HepG2 (cell line): ENCODE data around the gene SIN3A. TPM values are rescaled to one million over a fixed set of nuclear protein-coding genes. Genes with fewer than 3 reads are reported as not detected.

Source experiments
- ELF4 ChIP-seq: sonication (generic); formaldehyde crosslinking; IDR thresholded peaks from 2 replicates; pipeline ENCODE4 v1.5.0; 2020; ENCODE audit warnings: missing genetic modification reagents, mild to moderate bottlenecking, moderate library complexity, borderline replicate concordance
- HES4 ChIP-seq: sonication (generic); formaldehyde crosslinking; IDR thresholded peaks from 2 replicates; pipeline ENCODE4 v1.9.0; 2021; ENCODE audit warnings: mild to moderate bottlenecking, missing genetic modification reagents, borderline replicate concordance
- JUN ChIP-seq: sonication (generic); formaldehyde crosslinking; IDR thresholded peaks from 2 replicates; pipeline ENCODE4 v1.4.0; 2020; ENCODE audit warnings: mild to moderate bottlenecking, missing genetic modification reagents
- KAT7 ChIP-seq: IDR thresholded peaks from 2 replicates; pipeline ENCODE4 v1.6.1; 2018; ENCODE audit warnings: borderline replicate concordance, missing compliant biosample characterization
- MEIS1 ChIP-seq: sonication (generic); formaldehyde crosslinking; IDR thresholded peaks from 2 replicates; pipeline ENCODE4 v1.9.0; 2021; ENCODE audit warnings: mild to moderate bottlenecking, missing genetic modification reagents, moderate library complexity, borderline replicate concordance
- MIXL1 ChIP-seq: IDR thresholded peaks from 2 replicates; pipeline ENCODE4 v1.6.1; 2016
- NFIB ChIP-seq: sonication (generic); formaldehyde crosslinking; IDR thresholded peaks from 2 replicates; pipeline ENCODE4 v1.9.0; 2021; ENCODE audit warnings: missing genetic modification reagents, mild to moderate bottlenecking, borderline replicate concordance
- NFKB2 ChIP-seq: sonication (generic); formaldehyde crosslinking; IDR thresholded peaks from 2 replicates; pipeline ENCODE4 v1.4.0; 2020; ENCODE audit warnings: missing genetic modification reagents, borderline replicate concordance
- NFKBIZ ChIP-seq: IDR thresholded peaks from 2 replicates; pipeline ENCODE4 v1.6.1; 2018; ENCODE audit warnings: missing genetic modification reagents, missing compliant biosample characterization
- PHF8 ChIP-seq: sonication (generic); formaldehyde crosslinking; IDR thresholded peaks from 2 replicates; pipeline ENCODE4 v1.5.0; 2020; ENCODE audit warnings: missing genetic modification reagents
- REL ChIP-seq: sonication (generic); formaldehyde crosslinking; conservative IDR thresholded peaks from 2 replicates; pipeline ENCODE4 v1.8.0; 2022; ENCODE audit warnings: mild to moderate bottlenecking, missing genetic modification reagents, moderate library complexity
- SIX4 ChIP-seq: sonication (generic); formaldehyde crosslinking; IDR thresholded peaks from 2 replicates; pipeline ENCODE4 v1.4.0; 2020; ENCODE audit warnings: missing genetic modification reagents
- SMC3 ChIP-seq: IDR thresholded peaks from 2 replicates; pipeline ENCODE4 v1.6.1; 2011; ENCODE audit warnings: low read length, improper control_type of control experiment
- SUZ12 ChIP-seq: fragments of 150-350 bp; IDR thresholded peaks from 2 replicates; pipeline ENCODE4 v1.6.1; 2014; ENCODE audit warnings: low read depth, low read length
- ZEB1 ChIP-seq: IDR thresholded peaks from 2 replicates; pipeline ENCODE4 v1.6.1; 2012; ENCODE audit warnings: mild to moderate bottlenecking, low read depth, inconsistent platforms; ENCODE audit not compliant: insufficient replicate concordance
- ZNF12 ChIP-seq: sonication (generic); formaldehyde crosslinking; IDR thresholded peaks from 2 replicates; pipeline ENCODE4 v1.5.0; 2020; ENCODE audit warnings: missing genetic modification reagents
- ZNF225 ChIP-seq: sonication (generic); formaldehyde crosslinking; IDR thresholded peaks from 2 replicates; pipeline ENCODE4 v1.4.0; 2020; ENCODE audit warnings: mild to moderate bottlenecking, missing genetic modification reagents
- ZNF570 ChIP-seq: sonication (generic); formaldehyde crosslinking; IDR thresholded peaks from 2 replicates; pipeline ENCODE4 v1.4.0; 2020; ENCODE audit warnings: mild to moderate bottlenecking, missing genetic modification reagents, borderline replicate concordance
- ZNF598 ChIP-seq: sonication (generic); formaldehyde crosslinking; IDR thresholded peaks from 2 replicates; pipeline ENCODE4 v1.5.1; 2020; ENCODE audit warnings: mild to moderate bottlenecking, missing genetic modification reagents, borderline replicate concordance
- ZNF747 ChIP-seq: sonication (generic); formaldehyde crosslinking; IDR thresholded peaks from 2 replicates; pipeline ENCODE4 v1.8.1; 2023; ENCODE audit warnings: missing genetic modification reagents, mild to moderate bottlenecking, borderline replicate concordance
- polyA plus RNA-seq, 8 experiments: library from polyadenylated mRNA; depleted of rRNA in 3 of 8; stranded (reverse) in 7 of 8; unstranded in 1 of 8; fragments of >200 nt; fragmentation: Illumina TruSeq in 4 of 8; extraction: Trizol in 4 of 8; gene quantifications; 2 replicates each; pipeline versions ENCODE4 v1.2.1 to v1.2.3, GENCODE V29; 2011 to 2016; ENCODE audit warnings: low read depth in 4 of 8, missing spikeins in 1 of 8, mixed read lengths in 1 of 8; ENCODE audit not compliant: insufficient read depth in 1 of 8
- total RNA-seq, 5 experiments: library from RNA; depleted of rRNA; stranded (reverse); fragments of >200 nt; fragmentation: Illumina TruSeq; extraction: Trizol; gene quantifications; 2 replicates each; pipeline ENCODE4 v1.2.3, GENCODE V29; 2016; ENCODE audit warnings: low read depth in 1 of 5
- TF ChIP-seq, protein P1 (sequence below): IDR thresholded peaks from 2 replicates; pipeline ENCODE4 v1.6.1; 2012; ENCODE audit warnings: inconsistent platforms
- TF ChIP-seq, protein P2 (sequence below): sonication (generic); formaldehyde crosslinking; IDR thresholded peaks from 2 replicates; pipeline ENCODE4 v1.8.0; 2022; ENCODE audit warnings: mild to moderate bottlenecking, missing genetic modification reagents; ENCODE audit not compliant: insufficient replicate concordance
- TF ChIP-seq, protein P3 (sequence below): sonication (generic); formaldehyde crosslinking; IDR thresholded peaks from 2 replicates; pipeline ENCODE4 v1.4.0; 2020; ENCODE audit warnings: missing genetic modification reagents, mild to moderate bottlenecking, borderline replicate concordance
- TF ChIP-seq, protein P4 (sequence below): sonication (generic); formaldehyde crosslinking; conservative IDR thresholded peaks from 2 replicates; pipeline ENCODE4 v1.4.0; 2020; ENCODE audit warnings: missing genetic modification reagents

SIN3A gene
- total and polyA plus RNA-seq, 2 of the 13 experiments (the other 11 are each of a cell fraction or from before 2014, with no cell fraction given): 16.1 to 28.1 TPM

DNA sequence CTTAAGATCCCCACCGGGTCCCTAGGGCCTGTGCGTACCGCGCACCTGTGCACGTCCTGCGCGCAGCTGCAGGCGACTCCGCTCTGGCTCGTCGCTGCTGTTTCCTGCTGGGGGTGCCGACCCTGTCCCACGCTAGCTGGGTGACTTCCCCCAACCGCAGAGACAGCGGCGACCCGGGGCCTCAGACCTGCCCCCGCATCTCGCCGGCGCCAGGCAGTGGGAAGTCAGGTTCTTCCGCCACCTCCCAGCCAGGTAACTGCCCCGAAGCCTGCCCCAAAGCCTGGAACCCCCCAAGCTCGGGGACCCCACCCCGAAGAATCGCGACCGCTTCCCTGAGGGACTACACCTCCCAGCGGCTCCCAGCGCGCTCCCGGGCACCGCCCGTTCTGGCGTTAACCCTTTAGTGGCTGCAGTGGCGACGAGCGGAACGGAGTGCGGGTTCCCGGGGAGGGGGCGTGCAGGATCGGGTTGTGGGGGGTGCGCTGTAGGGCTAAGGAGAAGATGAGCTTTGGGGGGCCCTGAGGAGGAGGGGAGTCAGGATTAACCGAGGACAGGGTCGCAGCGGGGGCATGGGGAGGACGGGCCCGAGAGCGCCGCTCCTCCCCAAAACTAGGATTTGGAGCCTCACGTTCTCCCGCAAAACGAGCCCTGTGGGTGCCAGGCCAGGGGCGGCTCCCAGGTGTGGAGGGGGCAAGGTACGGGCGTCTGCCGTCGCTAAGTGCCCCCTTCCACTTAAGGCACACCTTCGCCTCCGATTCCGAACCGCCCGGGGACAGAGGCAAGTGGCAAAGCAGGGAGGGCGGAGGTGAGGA, 104.1 kb downstream of the SIN3A start (continued):
- TF ChIP-seq REL (CRISPR knock-in tag) (no peak), JUN (CRISPR knock-in tag) (no peak), MEIS1 (CRISPR knock-in tag) (no peak; the same call in 1 of the 2 replicates), KAT7 (0 out of 2 replicates have a peak, but pooled peaks have one; percentile 63), ZNF225 (CRISPR knock-in tag) (peak; percentile 47; the same call in 1 of the 2 replicates), ZEB1 (peak; percentile 64), ZNF570 (CRISPR knock-in tag) (no peak), SIX4 (CRISPR knock-in tag) (no peak), NFIB (CRISPR knock-in tag) (no peak), SMC3 (no peak), SUZ12 (peak; percentile 13; the same call in 1 of the 2 replicates), ZNF598 (CRISPR knock-in tag) (peak; percentile 83), ZNF747 (0 out of 2 replicates have a peak, but pooled peaks have one; percentile 49), MIXL1 (CRISPR knock-in tag) (no peak), PHF8 (peak; percentile 78), NFKB2 (CRISPR knock-in tag) (no peak; the same call in 1 of the 2 replicates), HES4 (CRISPR knock-in tag) (0 out of 2 replicates have a peak, but pooled peaks have one; percentile 30), ZNF12 (peak; percentile 12; the same call in 1 of the 2 replicates), ELF4 (CRISPR knock-in tag) (no peak), NFKBIZ (CRISPR knock-in tag) (no peak)
- TF ChIP-seq, protein P1, sequence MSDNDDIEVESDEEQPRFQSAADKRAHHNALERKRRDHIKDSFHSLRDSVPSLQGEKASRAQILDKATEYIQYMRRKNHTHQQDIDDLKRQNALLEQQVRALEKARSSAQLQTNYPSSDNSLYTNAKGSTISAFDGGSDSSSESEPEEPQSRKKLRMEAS: peak; percentile 70
- TF ChIP-seq, protein P2, sequence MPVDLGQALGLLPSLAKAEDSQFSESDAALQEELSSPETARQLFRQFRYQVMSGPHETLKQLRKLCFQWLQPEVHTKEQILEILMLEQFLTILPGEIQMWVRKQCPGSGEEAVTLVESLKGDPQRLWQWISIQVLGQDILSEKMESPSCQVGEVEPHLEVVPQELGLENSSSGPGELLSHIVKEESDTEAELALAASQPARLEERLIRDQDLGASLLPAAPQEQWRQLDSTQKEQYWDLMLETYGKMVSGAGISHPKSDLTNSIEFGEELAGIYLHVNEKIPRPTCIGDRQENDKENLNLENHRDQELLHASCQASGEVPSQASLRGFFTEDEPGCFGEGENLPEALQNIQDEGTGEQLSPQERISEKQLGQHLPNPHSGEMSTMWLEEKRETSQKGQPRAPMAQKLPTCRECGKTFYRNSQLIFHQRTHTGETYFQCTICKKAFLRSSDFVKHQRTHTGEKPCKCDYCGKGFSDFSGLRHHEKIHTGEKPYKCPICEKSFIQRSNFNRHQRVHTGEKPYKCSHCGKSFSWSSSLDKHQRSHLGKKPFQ (CRISPR knock-in tag): no peak
- TF ChIP-seq, protein P3, sequence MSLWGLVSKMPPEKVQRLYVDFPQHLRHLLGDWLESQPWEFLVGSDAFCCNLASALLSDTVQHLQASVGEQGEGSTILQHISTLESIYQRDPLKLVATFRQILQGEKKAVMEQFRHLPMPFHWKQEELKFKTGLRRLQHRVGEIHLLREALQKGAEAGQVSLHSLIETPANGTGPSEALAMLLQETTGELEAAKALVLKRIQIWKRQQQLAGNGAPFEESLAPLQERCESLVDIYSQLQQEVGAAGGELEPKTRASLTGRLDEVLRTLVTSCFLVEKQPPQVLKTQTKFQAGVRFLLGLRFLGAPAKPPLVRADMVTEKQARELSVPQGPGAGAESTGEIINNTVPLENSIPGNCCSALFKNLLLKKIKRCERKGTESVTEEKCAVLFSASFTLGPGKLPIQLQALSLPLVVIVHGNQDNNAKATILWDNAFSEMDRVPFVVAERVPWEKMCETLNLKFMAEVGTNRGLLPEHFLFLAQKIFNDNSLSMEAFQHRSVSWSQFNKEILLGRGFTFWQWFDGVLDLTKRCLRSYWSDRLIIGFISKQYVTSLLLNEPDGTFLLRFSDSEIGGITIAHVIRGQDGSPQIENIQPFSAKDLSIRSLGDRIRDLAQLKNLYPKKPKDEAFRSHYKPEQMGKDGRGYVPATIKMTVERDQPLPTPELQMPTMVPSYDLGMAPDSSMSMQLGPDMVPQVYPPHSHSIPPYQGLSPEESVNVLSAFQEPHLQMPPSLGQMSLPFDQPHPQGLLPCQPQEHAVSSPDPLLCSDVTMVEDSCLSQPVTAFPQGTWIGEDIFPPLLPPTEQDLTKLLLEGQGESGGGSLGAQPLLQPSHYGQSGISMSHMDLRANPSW (CRISPR knock-in tag): no peak
- TF ChIP-seq, protein P4, sequence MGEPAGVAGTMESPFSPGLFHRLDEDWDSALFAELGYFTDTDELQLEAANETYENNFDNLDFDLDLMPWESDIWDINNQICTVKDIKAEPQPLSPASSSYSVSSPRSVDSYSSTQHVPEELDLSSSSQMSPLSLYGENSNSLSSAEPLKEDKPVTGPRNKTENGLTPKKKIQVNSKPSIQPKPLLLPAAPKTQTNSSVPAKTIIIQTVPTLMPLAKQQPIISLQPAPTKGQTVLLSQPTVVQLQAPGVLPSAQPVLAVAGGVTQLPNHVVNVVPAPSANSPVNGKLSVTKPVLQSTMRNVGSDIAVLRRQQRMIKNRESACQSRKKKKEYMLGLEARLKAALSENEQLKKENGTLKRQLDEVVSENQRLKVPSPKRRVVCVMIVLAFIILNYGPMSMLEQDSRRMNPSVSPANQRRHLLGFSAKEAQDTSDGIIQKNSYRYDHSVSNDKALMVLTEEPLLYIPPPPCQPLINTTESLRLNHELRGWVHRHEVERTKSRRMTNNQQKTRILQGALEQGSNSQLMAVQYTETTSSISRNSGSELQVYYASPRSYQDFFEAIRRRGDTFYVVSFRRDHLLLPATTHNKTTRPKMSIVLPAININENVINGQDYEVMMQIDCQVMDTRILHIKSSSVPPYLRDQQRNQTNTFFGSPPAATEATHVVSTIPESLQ (CRISPR knock-in tag): no peak
